ENCODE data around the gene MYT1. TPM values are rescaled to one million over a fixed set of nuclear protein-coding genes. Genes with fewer than 3 reads are reported as not detected.
A peak's percentile ranks its signal among the peaks of the same experiment; 100 is the strongest.

Gene MYT1
- total RNA-seq, 1 donor from 2014 or later, result not detected

DNA sequence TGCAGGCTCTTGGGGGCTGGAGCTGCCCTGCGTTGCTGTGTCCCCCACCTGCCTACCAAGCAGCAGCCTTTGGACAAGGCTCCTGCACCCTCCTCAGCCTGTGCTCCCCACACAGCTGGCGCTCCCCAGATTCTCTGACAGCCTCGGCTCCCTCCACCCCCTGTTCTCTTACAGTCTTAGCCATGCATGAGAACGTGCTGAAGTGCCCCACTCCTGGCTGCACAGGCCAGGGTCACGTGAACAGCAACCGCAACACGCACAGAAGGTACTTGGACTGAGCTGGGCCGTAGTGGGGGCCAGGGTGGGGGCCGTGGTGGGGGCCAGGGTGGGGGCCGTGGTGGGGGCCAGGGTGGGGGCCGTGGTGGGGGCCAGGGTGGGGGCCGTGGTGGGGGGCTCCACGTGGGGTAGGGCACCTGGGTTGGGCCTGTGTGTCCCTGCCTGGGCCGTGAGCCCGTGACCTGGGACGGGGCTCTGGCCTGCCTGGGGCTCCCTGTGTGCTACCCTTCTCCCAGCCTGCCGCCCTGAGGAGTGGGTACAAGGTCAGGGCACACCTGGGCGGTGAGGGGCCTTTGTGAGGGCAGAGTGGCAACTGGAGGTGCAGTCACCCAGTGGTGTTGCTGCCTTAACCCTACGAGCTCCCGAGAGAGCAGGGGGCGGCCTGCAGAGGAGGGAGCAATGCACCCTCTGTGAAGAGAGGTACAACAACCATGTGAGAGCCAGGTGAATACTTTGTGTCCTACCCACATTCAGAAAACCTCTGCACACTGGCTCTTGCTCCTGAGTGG is 47.8 kb downstream of the MYT1 start:
- no peak for DNase-seq (ENCODE audit: low read depth)
- Histone ChIP-seq H3K27me3 (ENCODE audit: control insufficient read depth, insufficient read depth, low read length) (peaks cover 3% of the 10 kb centered on the region), H3K4me3 (ENCODE audit: low read depth, low read length) (no peak overlapping the region), H3K36me3 (ENCODE audit: control insufficient read depth, insufficient read depth, low read length) (no peaks in the 10 kb centered on the region)
- TF ChIP-seq, protein P1, sequence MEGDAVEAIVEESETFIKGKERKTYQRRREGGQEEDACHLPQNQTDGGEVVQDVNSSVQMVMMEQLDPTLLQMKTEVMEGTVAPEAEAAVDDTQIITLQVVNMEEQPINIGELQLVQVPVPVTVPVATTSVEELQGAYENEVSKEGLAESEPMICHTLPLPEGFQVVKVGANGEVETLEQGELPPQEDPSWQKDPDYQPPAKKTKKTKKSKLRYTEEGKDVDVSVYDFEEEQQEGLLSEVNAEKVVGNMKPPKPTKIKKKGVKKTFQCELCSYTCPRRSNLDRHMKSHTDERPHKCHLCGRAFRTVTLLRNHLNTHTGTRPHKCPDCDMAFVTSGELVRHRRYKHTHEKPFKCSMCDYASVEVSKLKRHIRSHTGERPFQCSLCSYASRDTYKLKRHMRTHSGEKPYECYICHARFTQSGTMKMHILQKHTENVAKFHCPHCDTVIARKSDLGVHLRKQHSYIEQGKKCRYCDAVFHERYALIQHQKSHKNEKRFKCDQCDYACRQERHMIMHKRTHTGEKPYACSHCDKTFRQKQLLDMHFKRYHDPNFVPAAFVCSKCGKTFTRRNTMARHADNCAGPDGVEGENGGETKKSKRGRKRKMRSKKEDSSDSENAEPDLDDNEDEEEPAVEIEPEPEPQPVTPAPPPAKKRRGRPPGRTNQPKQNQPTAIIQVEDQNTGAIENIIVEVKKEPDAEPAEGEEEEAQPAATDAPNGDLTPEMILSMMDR (IDR thresholded peaks at IDR 0.05; ENCODE audit: insufficient read depth, low read length, severe bottlenecking), result no peak
- FAIRE-seq, result no peak

DNA sequence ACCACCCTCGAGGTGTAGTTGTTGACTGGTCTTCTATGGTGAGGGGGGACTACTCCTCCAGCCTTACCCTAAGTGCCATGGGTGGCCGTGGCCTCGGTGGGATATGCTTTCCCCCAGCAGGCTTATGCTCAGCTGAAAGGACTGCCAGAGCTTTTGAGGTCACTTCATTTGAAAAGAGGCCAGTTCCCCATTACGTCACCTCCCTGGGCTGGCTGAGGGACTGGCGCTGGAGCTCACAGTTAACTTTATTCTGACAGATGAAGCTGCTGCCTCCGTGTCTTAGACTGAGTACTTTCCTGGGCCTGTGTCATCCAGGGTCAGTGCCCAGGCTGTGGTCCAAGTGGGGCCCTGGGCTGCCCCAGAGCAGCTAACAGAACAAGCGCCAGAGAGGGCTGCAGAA is 48.5 kb downstream of the MYT1 start:
- FAIRE-seq (no peak), DNase-seq (ENCODE audit: low read depth) (peak; percentile 17)
- H3K4me3 ChIP-seq (ENCODE audit: low read depth, low read length), result no peak overlapping the region
- no peaks in the 10 kb centered on the region for H3K36me3 ChIP-seq (ENCODE audit: control insufficient read depth, insufficient read depth, low read length)
- TF ChIP-seq, protein P1 (IDR thresholded peaks at IDR 0.05; ENCODE audit: insufficient read depth, low read length, severe bottlenecking), result no peak
- H3K27me3 ChIP-seq (ENCODE audit: control insufficient read depth, insufficient read depth, low read length), result peaks cover 3% of the 10 kb centered on the region

DNA sequence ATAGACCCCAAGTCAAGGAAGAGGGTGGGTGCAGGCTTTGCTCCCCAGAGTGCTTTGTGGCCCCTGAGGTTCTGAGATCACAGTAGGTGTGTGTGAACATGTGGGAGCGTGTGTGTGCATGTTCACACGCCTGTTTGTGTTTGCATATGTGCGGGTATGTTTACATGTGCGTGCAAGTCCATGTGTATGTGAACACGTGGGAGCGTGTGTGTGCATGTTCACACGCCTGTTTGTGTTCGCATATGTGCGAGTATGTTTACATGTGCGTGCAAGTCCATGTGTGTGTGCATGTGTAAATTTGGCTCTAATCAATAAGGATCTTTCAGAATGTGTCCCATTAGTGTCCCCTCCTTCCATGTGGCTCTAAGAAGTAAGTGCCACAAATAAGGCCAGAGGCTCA is 49.9 kb downstream of the MYT1 start:
- Histone ChIP-seq H3K36me3 (ENCODE audit: control insufficient read depth, insufficient read depth, low read length) (no peaks in the 10 kb centered on the region), H3K27me3 (ENCODE audit: control insufficient read depth, insufficient read depth, low read length) (peaks cover 6% of the 10 kb centered on the region), H3K4me3 (ENCODE audit: low read depth, low read length) (no peak overlapping the region)
- FAIRE-seq (peak; percentile 82), DNase-seq (ENCODE audit: low read depth) (no peak)
- TF ChIP-seq, protein P1 (IDR thresholded peaks at IDR 0.05; ENCODE audit: insufficient read depth, low read length, severe bottlenecking), result no peak

DNA sequence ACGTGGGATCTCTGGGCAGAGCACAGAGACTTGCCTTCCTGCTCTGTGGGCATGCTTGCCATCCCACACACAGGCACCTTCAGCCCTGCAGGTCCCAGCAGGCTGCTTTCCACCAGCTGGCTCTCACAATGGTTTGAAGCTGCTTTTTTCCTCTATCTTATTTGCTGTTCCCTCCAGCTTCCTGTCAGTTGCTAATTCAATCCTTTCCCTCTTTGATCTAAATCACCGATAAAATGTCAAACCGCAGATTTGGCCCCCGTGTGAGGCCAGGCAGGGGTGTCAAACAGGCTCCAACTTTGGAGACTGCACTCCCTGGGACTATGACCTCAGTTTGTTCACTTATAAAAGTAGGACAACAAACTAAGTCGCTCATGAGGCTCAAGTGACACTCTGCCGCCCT is 50.7 kb downstream of the MYT1 start:
- DNase-seq (ENCODE audit: low read depth), result peak; percentile 27

DNA sequence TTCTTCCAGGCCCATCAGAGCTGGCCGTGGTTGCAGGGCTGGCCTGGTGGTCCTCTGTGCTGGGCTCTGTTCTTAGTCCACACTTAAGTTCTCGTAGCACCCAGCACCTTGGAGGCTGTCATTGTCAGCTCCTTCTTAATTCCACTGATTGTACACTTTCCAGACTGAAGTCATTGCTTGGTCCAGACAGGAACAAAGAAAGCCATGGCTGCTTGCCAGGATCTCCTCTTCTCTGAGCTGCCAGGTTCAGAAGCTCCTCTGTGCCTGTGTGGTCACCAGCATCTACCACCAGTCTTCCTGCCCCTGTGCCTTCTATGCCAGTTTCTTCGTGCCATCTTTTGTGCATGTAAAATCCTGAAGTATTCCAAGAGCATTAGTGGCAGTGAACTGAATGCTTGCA is 51.8 kb downstream of the MYT1 start:
- Histone ChIP-seq H3K36me3 (ENCODE audit: control insufficient read depth, insufficient read depth, low read length) (no peaks in the 10 kb centered on the region), H3K4me3 (ENCODE audit: low read depth, low read length) (no peak overlapping the region), H3K27me3 (ENCODE audit: control insufficient read depth, insufficient read depth, low read length) (peaks cover 16% of the 10 kb centered on the region)
- TF ChIP-seq, protein P1 (IDR thresholded peaks at IDR 0.05; ENCODE audit: insufficient read depth, low read length, severe bottlenecking), result no peak
- DNase-seq (ENCODE audit: low read depth) (peak; percentile 28), FAIRE-seq (no peak)

More for the DNA sequence above, 50.7 kb downstream of the MYT1 start:
- FAIRE-seq, result no peak
- TF ChIP-seq, protein P1 (IDR thresholded peaks at IDR 0.05; ENCODE audit: insufficient read depth, low read length, severe bottlenecking), result no peak
- H3K27me3 ChIP-seq (ENCODE audit: control insufficient read depth, insufficient read depth, low read length), result peaks cover 13% of the 10 kb centered on the region
- H3K4me3 ChIP-seq (ENCODE audit: low read depth, low read length), result no peak overlapping the region
- no peaks in the 10 kb centered on the region for H3K36me3 ChIP-seq (ENCODE audit: control insufficient read depth, insufficient read depth, low read length)

DNA sequence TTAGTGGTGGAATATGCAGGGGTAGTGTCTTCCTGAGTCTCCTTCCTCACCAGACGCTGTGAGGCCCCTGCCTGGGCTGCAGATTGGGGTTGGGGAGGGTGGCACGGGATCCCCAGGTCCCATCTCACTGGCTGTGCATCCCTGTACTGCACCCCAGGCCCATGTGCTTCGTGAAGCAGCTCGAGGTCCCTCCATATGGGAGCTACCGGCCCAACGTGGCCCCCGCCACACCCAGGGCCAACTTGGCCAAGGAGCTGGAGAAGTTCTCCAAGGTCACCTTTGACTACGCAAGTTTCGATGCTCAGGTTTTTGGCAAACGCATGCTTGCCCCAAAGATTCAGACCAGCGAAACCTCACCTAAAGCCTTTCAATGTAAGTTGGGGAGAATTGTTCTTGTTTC is 52.7 kb downstream of the MYT1 start:
- Histone ChIP-seq H3K27me3 (ENCODE audit: control insufficient read depth, insufficient read depth, low read length) (peaks cover 14% of the 10 kb centered on the region), H3K36me3 (ENCODE audit: control insufficient read depth, insufficient read depth, low read length) (no peaks in the 10 kb centered on the region), H3K4me3 (ENCODE audit: low read depth, low read length) (no peak overlapping the region)
- no peak for FAIRE-seq
- no peak for DNase-seq (ENCODE audit: low read depth)
- TF ChIP-seq, protein P1 (IDR thresholded peaks at IDR 0.05; ENCODE audit: insufficient read depth, low read length, severe bottlenecking), result no peak
